Right lung (tissue), 5 donors: ENCODE results near the gene SPRR2B. TPM values are rescaled to one million over a fixed set of nuclear protein-coding genes. Genes with fewer than 3 reads are reported as not detected.
"Not testable (repeated sequence)": the region's sequence is repeated elsewhere in the genome, so short reads cannot be mapped to it uniquely, and the experiment has no call there.

Experiments
- DNase-seq, 2 donors: peaks; one replicate each; pipeline ENCODE4 v3.0.0-alpha.2; 2013
- polyA plus RNA-seq, 5 donors: library from polyadenylated mRNA; unstranded; fragments of 120-200 nt; gene quantifications; one replicate each; pipeline versions ENCODE4 v1.2.1 to v1.2.3, GENCODE V29; 2013; ENCODE audit warnings: inconsistent platforms in 1 of 5, low replicate concordance in 1 of 5; ENCODE audit not compliant: insufficient read length in 5 of 5, insufficient read depth in 1 of 5

The SPRR2B gene
- polyA plus RNA-seq, 5 donors, result not detected

GRCh38 chr1:153035211-153035610 lies 36.2 kb downstream of the SPRR2B start:
- no peak for DNase-seq

GRCh38 chr1:153032677-153033308 lies 38.6 kb downstream of the SPRR2B start:
- no peak for DNase-seq

GRCh38 chr1:153032073-153032472 lies 39.3 kb downstream of the SPRR2B start:
- no peak for DNase-seq

DNA sequence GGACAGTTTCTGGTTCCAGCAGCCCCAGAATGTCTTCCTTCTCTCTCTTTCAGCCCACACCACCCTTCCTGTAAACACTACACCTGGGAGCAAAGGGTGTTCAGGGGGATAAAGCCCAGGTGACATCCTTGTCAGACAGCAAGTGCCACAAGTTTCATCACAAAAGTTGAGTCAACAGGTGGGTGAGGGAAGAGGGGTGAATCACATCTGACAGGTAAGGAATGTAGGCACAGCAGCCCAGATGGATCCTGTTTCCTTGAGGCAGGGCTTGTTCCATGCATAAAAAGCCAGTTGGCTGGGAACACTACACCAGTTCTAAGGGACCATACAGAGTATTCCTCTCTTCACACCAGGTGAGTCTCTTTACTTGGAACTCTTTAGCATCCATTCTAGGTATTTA lies 40.5 kb downstream of the SPRR2B start, which contains the start of gene SPRR1B:
SPRR1B (plus strand) TSS at position 309 of the 400 bp plus-strand sequence. CDS start 1,143 bp downstream, outside the sequence.
- no peak for DNase-seq

- DNase-seq, result no peak
Measured at GRCh38 chr1:153028766-153029165, 42.6 kb downstream of the SPRR2B start.

DNA sequence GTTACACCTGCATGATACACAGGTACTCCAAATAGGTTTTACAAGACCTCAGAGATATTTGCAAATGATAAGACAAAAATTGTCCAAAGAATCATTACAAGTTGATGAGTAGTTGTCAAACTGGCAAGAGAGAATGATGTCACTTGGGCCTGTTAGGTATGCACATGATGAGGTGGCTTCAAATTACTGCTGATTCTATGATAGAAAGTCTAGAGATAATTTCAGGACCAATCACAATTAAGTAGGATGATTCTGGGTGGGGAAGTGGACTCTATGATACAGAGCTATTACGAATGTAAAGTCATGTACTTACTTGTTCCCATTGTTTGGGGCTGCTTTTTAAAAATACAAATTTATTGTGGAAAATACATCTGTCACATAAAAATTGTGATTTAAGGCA lies 45.6 kb downstream of the SPRR2B start:
- DNase-seq, result no peak

DNA sequence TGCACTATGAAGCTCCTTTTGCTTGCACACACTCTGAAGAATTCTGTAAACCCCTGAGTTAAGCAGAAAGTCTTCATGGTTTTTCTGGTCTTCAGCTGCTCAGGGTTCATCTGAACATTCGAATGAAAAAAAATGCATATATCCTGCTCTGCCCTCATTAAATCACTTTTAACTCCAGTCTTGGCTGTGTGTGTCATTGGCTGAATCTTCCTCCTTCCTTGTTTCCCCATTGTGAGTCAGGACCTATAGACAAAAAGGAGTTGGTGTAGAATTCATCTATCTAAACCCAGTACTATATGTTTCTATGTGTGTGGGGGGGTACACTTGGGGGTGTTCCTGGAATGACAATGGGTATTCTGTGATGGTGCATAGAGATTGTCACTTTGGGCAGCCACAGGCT lies 47.0 kb downstream of the SPRR2B start:
- DNase-seq, result no peak

GRCh38 chr1:153023109-153023508 lies 48.3 kb downstream of the SPRR2B start:
- DNase-seq, result no peak

DNA sequence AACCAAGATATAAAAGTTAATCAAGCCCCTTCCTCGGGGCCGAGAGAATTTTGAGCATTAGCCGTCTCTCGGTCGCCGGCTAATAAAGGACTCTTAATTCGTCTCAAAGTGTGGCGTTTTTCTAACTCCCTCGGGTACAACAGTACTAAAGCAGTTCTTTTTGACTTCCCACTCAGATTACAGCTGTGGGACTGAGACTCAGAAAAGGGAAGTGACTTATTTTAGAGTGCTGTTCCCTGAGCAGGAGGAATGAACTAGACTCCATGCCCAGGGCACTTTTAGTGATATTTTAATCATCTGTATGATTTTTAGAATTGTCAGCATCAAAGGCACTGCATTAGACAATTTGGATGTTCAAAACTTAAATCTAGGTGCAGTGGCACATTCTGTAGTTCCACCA lies 49.1 kb downstream of the SPRR2B start:
- not testable (repeated sequence) for DNase-seq

DNA sequence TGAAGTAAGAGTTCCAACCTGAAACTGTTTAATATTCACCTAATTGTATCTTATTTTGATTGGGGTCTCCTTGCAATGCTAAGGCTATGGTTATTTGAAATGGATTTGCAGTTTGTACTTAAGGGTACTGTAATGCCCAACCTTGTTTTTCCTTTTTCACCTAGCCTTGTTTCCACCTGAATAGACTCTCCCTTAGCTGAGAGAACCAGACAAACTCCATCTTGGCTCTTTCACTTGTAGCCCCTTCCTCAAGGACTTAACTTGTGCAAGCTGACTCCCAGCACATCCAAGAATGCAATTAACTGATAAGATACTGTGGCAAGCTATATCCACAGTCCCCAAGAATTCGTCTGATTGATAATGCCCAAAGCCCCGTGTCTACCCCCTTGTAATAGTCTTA lies 49.6 kb downstream of the SPRR2B start:
- not testable (repeated sequence) for DNase-seq

Other genes starting within 250 kb of the SPRR2B start
- gene LCE1A, start 244.1 kb downstream of the SPRR2B start, polyA plus RNA-seq, result not detected
- not detected for gene LCE6A, start 228.8 kb downstream of the SPRR2B start, polyA plus RNA-seq
- gene LCE7A, start 211.6 kb downstream of the SPRR2B start, polyA plus RNA-seq, result not detected
- gene SMCP, start 193.3 kb downstream of the SPRR2B start, polyA plus RNA-seq, result not detected
- not detected for gene IVL, start 163.1 kb downstream of the SPRR2B start, polyA plus RNA-seq
- not detected for gene SPRR5, start 124.4 kb downstream of the SPRR2B start, polyA plus RNA-seq
- not detected for gene SPRR4, start 101.0 kb downstream of the SPRR2B start, polyA plus RNA-seq
- gene SPRR1A, start 87.5 kb downstream of the SPRR2B start, polyA plus RNA-seq, result not detected
- gene SPRR3, start 69.9 kb downstream of the SPRR2B start, polyA plus RNA-seq, result under 1 TPM in 3 of 5 donors, not detected in 2; 0.21 to 0.42 (median 0.27) TPM
- gene SPRR1B, start 40.4 kb downstream of the SPRR2B start, polyA plus RNA-seq, result not detected
- gene SPRR2D, start 30.5 kb downstream of the SPRR2B start, polyA plus RNA-seq, result not detected
- gene SPRR2A, start 14.1 kb downstream of the SPRR2B start, polyA plus RNA-seq, result not detected
- gene SPRR2E, start 22.9 kb upstream of the SPRR2B start, polyA plus RNA-seq, result not detected
- gene SPRR2F, start 41.9 kb upstream of the SPRR2B start, polyA plus RNA-seq, result under 1 TPM in 3 of 5 donors, not detected in 2; 0.43 to 0.70 (median 0.64) TPM
- not detected for gene SPRR2G, start 79.3 kb upstream of the SPRR2B start, polyA plus RNA-seq
- gene LELP1, start 131.8 kb upstream of the SPRR2B start, polyA plus RNA-seq, result not detected
- gene PRR9, start 146.0 kb upstream of the SPRR2B start, polyA plus RNA-seq, result not detected
- gene LORICRIN, start 188.1 kb upstream of the SPRR2B start, polyA plus RNA-seq, result not detected
- not detected for gene PGLYRP3, start 241.3 kb upstream of the SPRR2B start, polyA plus RNA-seq